EL (cell line): ENCODE data around the gene MAEL.

Experiments
- DNase-seq: peaks from one replicate; pipeline ENCODE4 v3.0.0-alpha.2; 2016

The MAEL gene

DNA sequence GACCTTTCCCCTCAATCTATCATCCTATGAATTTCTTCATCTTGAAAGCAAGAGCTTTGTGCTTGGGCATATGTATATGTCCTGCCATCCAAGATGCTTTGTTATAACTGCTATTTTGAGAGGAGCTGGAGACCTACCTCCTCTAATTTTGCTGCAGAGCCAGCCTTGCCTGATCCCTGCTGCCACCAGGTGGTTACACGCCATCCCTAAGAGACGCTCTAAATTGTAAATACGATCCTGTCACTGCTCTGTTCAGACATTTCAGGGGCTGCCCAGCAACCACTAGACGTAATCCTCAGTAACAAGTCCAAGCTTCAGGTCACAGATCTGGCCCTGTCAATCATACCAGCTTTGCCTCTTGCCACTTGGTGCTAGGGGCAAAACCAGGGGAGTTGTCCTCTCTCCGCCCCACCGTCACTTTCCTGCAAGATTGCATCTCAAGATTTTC lies 68.2 kb downstream of the MAEL start:
- DNase-seq = peak; percentile 28

DNA sequence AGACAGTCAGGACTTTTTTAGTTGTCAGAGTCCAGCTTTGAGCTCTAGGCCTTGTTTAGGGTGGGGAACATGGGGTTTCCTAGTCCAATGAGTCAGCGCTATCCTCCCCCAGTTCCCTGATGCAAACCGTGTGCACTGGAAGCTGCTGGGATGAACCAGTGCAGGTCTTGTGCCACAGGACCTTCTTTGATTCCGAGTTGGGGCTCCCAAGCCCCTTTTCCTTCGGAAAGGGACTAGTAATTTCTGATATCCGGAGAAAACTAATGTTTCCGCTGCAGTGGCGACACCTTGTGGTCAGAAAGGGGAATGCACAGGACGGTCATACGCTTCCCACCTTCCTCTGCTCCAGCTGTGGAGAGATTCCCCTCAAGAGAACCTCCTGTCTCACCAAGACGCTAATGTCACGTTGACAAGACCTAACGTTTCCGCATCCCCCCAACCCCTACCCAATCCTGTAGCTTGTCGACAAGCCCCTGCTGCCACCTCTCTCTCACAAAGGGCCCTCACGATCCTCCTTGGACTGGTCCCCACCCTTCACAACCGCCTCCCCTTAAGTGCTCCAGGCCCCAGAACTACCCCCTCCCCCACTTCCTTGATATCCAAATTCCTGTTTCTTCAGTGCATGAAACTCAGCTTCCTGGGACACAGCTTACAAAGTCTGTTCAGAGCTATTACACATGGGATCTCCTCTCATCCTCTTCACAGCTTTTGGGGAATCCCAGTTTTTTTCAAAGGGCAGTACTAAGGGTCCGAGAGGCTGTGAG lies 70.1 kb downstream of the MAEL start:
- DNase-seq = peak; percentile 63

DNA sequence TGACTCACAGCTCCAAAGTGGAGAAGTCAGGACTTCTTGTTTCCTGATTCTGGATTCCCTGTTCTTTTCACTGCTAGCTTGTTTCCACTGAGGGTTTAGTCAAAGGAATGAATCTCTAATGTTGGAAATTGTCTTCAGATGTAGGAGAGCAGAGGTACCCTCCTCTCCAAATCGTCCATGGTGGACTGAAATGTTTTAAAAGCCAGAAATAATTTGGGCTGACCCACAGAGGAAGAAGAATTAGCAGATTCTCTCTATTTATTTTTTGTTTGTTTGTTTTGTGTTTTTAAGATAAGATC lies 70.7 kb downstream of the MAEL start:
- DNase-seq = no peak

DNA sequence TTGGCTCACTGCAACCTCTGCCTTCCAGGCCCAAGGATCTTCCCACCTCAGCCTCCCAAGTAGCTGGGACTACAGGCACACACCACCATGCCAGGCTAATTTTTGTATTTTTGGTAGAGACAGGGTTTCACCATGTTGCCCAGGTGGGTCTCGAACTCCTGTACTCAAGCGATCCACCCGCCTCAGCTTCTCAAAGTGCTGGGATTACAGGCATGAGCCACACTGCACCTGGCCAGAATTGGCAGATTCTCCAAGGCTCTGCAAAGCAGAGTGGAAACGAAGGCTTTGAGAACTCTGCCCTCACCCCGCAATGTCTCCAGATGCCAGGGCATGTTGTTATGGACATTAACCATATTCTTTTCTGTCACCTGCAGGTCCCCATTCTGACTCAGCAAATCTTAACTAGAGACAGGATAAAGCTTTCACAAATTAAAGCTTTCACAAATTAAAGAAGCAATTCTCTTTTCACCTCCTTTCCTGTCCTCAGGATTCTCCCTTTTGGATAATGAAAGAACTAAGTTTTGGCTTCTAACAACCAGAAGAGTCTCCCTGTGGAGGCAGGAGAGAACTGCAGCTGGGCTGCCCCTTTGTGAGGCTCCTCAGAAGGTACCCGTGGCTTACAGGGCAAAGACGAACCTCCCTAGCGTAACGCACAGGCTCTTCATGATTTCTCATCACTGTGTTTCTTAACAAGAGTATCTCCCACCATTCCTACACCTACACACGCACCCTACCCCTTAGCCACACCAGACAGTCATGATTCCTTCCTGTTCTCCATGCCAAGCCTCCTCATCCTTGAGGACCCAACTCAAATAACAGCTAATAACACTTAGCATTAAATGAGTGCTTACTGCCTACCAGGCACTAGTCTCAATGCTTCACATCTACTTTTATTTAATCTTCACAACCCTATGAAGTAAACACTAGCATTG lies 71.3 kb downstream of the MAEL start:
- DNase-seq = no peak

DNA sequence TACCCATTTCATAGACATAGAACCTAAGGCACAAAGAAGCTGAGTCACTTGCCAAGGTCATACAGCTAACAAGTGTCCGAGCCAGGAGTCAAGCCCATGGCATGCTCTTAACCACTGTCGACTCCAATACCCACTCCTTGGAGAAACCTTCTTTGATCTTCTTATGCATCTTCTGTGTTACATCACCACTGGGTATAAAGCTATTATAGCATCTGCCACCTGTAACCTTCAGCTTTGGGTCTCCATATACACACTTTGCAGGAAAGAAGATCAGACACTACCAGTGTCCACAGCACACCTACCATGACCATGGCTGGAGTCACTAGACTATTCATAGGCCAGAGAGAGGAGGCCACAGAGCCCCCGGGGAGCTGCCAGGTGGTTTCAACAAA lies 72.0 kb downstream of the MAEL start:
- no peak for DNase-seq

DNA sequence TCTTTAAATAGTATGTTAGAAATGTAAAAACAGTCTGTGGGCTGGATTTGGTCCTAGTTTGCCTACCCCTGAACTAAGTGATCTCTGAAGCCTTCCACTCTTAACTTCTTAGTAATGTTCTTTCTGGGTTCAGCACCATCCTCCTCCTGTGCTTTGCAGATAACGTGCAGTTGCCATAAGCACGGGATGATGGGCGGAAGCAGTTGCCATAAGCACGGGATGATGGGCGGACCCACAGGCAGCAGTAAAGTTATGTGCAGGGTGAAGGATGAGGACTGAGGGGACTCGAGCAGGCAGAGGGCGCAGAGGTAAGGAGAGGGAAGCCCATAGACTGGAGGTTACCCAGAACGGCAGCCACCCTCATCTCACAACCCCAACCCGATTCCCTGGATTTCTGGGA lies 75.5 kb downstream of the MAEL start:
- no peak for DNase-seq

- no peak for DNase-seq
Measured at GRCh38 chr1:167065471-167065870, 76.4 kb downstream of the MAEL start.

- peak; percentile 58 for DNase-seq
Measured at GRCh38 chr1:167066333-167067122, 77.4 kb downstream of the MAEL start.

DNA sequence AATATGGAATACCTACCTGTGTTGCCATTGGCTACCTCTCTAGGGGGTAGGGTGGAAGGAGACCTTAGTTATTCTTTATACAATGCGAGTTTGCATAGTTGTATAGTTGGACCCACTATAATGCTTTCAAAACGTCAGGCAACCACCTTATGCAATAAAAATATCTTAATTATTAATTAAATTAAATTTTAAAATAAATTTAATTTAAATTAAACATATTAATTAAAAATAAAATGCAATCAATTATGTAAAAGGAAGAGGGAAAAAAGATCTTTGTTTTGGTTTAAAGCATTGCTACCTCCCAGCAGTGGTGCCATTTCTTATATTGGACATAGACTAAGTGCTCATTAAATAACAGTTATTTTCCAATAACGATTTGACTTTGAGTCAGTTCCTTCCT lies 78.8 kb downstream of the MAEL start:
- DNase-seq = no peak

DNA sequence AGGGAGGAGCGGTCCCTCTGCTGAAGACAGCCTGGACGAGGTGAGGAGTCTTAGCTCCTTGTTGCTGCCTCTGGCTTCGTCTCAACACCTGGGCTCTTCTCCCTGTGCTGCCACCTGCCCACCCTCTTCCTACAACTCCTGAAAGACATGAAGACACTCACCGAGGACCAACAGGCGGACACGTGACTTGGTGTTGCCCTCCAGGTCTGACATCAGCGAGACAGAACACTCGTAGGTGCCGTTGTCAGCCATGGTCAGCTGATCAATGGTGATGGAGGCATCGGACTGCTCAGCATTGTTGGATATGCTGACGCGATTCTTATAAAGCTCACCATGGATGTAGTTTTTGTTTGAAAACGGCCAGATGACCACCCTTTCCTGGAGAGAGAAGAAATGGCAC lies 79.7 kb downstream of the MAEL start:
- no peak for DNase-seq

DNA sequence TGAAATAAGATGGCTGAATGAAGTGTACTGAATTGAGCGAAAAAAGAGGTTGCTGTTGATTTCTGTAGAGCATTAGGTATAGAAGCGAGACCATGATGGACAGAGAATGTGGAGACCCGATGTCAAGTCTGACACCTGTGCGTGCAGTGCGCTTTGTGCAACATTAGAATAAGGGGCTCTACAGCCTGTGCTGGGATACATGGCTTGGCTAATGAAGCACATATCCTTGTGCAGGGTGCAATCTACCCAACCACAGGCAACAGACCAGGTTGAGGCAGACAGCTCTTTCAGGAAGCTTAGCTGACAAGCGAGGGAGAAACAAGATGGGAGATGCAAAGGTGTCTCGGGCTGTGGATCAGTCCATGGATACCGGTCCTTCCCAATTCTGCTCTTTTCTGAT lies 82.2 kb downstream of the MAEL start:
- no peak for DNase-seq
